GM18873 (cell line): ENCODE measurements around the gene TRAK2.
"Not testable (repeated sequence)": the region's sequence is repeated elsewhere in the genome, so short reads cannot be mapped to it uniquely, and the experiment has no call there.

Experiments
- ATAC-seq: cut with Tn5 transposase; IDR thresholded peaks from one replicate; pipeline ENCODE4 v1.9.1; 2021; ENCODE audit warnings: mild to moderate bottlenecking, moderate library complexity, moderate number of reproducible peaks; ENCODE audit not compliant: unreplicated experiment, low FRiP score

The TRAK2 gene

DNA sequence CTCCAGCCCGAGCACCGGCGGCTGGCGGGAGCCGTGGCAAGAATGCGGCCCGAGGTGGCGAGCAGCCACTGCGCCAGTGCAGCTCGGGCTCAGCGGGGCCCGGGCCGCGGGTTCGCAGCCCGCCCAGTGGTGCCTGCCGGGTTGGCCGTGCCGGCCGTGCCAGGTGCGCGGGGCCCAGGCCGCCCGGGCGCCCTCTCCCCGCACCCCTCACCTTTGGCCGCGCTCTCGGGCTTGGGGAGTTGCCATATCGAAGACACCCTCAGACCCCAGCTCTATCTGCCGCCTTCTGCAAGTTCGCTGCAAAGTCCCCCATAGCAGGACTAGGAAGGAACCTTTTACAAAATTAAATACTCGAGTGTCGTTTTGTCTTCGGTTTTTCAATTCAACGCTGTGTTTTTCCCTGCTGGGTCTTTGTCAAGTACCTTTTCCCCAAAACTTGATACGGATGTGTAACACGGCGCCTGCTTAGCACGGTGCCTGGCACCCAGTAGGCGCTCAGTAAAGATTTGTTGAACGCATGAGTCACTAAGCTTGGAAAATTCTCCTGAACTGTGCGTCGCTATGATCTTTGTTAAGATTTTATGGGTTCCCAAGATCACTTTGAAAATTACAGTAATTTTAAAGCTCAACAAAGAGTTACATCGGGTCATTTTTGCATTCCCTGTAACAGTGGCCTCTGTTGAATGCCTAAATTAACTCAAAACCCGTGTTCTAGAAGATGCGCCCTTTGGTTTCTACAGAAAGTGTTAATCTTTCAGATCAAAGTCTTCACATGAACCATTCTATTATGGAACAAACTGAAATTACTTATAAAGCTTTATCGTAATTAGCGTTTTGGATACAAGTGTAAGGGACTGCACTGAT is 1.0 kb upstream of the TRAK2 start:
- no peak for ATAC-seq

DNA sequence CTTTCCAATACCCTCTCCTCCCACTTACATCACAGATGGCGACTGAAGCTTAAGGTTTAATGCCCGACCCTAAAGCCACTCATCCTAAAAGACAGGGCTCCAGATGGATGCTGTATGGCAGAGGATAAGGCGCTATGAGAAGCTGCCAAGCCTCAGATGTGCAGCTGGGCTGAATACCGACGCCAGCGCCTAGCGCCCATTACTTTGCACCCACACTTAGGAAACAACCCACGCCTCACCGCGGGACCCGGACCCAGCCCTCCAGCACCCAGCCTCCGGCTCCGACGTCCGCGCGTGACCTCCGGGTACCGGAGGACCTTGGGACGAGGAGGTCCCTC is 335 bp downstream of the TRAK2 start:
- ATAC-seq: no peak

DNA sequence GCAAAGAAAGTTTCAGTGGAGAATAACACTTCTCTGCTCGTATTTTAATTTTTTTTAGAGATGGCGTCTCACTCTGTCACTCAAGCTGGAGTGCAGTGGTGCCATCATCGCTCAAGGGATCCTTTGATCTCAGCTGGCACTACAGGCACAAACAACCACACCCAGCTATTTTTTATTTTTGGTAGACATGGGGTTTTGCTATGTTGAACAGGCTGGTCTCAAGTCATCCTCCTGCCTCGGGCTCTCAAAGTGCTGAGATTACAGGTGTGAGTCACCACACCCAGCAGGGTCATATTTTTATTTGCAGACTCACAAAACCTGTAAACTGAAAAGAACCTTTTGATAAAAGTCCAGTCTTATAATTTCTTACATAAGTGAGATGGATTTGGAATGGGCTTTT is 2.6 kb downstream of the TRAK2 start:
- ATAC-seq: no peak

DNA sequence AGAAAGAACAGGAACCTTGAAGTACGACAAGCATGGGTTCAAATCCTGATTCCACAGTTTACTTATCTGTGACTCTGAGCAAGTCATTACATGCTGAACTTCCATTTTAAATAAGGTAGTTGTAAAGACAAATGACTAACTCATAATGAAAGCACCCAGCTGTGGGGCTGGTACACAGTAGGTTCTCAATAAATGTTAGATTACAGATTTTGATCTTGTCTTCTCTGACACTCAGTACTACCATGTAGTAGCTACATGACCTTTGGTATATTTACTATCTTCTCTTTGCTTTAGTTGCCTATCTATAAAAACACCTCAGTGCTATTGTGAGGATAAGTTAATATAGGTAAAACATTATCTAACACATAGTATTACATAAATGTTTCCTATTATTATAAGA is 3.2 kb downstream of the TRAK2 start:
- ATAC-seq: no peak

DNA sequence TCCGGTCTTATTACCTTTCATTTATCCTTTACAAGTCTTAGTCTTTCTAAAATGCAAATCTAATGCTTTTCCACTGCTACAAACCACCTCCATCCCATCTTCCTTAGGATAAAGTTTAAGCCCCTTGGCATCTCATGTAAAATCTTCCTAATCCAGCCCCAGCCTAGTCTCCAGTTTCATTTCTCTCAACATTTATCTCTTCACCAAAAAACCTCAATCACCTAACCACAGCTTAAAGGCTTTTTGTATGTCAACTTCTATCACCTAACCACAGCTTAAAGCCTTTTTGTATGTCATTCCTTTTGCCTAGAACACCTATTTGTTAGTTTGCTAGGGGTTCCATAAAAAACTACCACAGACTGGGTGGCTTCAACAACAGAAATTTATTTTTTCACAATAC is 4.2 kb downstream of the TRAK2 start:
- ATAC-seq: no peak

DNA sequence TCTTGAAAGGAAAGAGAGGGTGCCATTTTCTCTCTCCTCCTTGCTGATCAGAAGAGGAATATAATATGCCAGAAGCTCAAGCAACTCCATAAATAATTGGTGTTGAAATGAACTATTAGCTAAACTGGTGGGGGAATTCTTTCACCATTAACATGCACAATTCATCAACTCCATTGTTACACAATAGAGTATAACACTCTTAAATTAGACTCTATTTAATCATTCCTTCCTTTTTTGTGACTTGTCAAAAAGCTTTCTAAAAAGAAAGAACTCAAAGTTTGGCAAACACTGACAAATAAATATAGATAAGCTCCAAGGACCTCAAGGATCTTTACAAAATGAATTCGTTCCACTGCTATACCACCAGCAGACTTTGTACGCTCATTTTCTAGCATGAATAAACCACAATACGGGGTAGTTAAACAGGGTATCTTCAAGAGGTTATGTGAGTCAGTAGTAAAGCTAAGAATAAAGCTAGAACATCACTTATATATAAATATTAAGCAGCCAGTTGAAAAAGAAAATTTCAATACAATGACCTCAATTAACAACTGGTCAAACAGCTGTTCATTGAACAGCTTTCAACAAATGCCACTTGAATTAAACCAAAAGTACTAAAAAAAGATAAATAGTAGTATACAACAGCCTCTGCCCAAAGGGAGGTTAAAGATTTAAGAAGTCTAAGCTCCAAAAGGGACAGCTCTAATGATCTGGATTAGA is 6.4 kb downstream of the TRAK2 start:
- no peak for ATAC-seq

DNA sequence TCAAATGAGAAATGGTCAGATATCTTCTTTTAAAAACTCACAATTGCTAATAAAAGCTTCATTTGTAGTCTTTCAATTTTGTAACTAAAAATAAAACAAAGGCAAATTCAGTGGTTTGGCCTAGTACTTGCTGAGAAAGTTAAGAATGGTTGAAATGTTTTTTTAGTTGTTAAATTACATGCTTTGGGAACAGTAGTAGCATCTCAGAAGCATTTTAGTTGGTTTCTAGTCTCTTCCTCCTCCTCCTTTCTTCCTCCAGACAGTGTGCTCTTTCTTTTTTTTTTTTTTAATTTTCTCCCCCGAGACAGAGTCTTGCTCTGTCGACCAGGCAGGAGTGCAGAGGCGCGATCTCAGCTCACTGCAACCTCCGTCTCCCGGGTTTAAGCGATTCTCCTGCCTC is 9.8 kb downstream of the TRAK2 start:
- ATAC-seq: no peak

DNA sequence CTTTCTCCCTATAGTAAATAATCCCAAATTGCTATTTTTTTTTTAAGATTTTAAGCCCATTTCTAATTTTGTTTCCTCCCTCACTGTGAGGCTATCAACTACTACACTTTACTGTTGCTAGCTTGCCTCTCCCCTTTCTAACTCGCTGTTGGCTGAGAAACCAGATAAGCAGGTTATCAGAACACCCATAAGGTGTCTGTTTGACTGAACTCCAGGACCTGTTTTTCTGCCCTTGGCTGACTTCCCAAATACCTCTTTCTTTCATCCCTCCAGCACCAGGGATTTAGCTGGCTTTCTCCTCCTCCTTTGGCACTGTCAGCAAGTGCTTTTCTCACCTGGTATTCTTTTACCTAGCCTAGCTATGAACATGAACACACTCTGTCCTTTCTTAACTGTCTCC is 11.1 kb downstream of the TRAK2 start:
- ATAC-seq: no peak

DNA sequence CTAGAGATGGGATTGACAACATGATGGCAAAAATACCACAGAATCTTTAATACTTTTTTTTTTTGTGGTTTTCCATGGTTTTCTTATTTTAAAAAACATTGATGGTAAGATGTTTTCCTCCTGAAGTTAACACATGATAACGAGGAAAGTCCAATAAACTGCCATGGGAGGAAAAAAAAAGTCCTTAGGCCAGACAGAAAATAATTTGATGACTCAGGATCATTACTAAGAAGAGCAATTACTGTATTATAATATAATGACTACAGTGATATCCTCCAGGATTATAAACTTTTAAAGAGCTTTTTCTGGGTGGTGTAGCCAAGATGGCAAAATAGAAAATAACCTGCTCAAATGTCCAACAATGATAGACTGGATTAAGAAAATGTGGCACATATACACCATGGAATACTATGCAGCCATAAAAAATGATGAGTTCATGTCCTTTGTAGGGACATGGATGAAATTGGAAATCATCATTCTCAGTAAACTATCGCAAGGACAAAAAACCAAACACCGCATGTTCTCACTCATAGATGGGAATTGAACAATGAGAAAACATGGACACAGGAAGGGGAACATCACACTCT is 11.8 kb downstream of the TRAK2 start:
- not testable (repeated sequence) for ATAC-seq

DNA sequence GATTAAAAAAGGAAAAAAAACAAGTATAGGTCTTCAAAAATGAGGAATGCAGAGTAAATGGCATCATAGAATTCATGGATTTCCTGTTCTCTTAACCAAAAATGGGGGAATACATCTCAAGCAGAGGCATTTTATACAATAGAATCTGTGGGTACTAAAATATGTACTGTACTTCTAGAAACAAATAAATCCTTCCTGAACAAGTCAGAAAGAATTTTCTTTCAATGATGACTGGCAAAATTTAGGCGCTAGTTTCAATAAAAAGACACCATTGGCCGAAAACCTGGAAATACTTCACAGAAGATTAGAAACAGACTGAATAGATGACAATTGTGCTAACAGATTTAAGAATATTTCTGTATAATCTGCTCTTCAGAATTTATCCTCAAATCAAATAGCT is 15.1 kb downstream of the TRAK2 start:
- ATAC-seq: no peak

DNA sequence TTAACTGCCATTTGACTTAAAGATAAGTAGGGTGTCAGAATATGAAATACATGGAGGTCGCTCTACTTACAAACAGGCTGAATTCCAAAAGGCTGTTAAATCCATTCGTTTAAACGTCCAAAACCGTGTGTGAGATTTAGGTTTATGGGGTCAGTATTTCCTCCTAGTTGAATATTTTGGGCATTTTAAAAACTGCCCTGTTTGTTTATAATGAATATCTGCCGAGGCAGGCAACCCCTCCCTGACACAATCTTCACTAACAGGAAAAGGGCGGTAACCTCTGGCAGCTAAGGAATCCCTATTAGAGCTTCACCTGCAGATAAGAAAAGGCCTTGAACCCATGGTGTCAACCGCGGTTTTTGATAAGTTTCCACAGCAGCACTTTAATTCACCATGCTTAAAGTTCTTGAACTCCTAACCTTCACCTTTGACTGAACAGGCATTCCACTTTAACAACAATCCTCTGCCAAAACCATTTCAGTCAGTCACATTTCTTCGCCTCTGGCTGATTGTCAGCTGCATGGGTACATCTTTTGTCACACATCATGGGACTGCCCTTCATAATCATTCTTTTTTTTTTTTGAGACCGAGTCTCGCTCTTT is 17.8 kb downstream of the TRAK2 start:
- no peak for ATAC-seq

DNA sequence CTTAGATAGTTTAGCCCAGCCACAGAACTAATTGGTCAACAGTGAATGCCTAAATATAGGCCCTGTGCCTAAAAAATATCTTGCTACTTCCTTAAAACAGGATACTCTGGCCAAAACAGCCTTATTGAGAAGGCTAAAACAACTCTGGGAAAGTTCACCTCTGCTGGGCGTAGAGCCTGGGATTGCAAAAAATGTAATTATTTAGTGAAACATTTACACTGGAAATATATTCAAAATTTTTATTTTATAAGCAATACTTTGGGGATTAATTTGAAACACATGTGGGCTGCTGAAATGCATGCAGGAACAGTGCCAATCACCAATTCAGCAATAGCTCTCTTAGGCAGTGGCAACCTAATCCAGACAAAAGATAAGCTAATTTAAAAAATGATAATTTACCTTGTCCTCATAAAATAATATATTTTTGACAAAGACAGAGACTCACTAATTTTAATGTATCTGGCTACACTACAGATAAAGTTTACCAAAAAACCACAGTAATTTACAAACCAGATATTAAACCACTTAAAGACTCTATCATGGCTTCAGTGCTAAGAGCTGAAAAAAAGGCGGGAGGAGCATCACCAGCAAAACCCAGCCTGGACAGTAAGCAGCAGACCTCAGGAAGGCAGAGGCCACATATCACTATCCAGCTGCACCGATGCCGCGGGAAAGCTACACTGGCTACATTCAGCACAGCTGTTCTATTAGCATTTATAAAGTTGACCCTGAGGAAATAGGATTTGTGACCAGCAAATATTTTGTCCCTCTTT is 18.5 kb downstream of the TRAK2 start:
- no peak for ATAC-seq

DNA sequence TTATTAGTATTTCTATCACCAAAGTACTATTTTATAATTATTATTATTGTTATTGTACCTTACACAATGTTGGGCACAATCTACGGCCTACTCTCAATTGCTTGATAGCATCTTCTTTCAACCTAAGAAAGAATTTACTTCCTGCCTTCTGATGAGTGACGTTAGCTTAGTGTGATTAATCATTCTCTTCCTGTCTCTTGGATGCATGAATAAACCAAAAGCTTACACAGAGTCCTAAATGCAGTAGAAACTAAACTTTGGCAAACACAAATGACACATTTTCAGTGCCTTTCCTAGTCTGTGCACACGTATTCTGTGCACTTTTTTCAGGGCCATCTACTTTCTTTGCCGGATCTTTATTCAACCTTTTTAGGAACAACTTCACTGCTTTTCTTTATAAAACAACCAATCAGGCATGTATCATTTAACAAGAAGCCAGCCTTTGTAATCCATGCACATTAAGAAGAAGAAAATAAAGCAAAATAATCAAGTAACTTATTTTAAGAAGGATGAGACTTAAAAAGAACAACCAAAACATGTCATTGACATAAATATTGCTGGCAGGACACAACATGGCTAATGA is 19.1 kb downstream of the TRAK2 start:
- ATAC-seq: no peak

DNA sequence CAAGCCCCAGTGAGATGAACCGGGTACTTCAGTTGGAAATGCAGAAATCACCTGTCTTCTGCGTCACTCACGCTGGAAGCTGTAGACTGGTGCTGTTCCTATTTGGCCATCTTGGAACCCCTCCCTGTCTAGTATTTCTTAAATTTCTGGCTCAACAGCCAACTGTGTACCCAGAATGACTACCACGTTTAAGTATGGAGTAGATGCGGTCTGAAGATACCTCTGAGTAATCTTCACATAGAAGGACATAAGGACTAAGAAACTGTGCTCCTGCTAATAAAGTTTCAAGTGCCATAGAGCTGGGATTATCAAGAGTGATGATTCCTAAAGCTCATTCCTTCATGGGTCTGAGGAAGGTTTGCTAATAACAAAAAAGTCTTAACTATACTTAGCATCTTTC is 20.4 kb downstream of the TRAK2 start:
- no peak for ATAC-seq

DNA sequence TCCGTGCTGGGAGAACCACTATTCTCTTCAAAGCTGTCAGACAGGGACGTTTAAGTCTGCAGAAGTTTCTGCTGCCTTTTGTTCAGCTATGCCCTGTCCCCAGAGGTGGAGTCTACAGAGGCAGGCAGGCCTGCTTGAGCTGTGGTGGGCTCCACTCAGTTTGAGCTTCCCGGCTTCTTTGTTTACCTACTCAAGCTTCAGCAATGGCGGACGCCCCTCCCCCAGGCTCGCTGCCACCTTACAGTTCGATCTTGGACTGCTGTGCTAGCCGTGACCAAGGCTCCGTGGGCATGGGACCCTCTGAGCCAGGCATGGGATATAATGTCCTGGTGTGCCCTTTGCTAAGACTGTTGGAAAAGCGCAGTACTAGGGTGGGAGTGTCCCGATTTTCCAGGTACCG is 20.9 kb downstream of the TRAK2 start:
- not testable (repeated sequence) for ATAC-seq

DNA sequence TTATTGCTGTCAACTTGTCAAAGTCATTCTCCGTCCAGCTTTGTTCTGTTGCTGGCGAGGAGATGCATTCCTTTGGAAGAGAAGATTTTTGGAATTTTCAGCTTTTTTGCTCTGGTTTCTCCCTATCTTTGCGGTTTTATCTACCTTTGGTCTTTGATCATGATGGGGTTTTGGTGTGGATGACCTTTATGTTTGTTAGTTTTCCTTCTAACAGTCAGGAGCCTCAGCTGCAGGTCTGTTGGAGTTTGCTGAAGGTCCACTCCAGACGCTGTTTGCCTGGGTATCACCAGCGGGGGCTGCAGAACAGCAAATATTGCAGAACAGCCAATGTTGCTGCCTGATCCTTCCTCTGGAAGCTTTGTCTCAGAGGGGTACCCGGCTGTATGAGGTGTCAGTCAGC is 21.4 kb downstream of the TRAK2 start:
- not testable (repeated sequence) for ATAC-seq

DNA sequence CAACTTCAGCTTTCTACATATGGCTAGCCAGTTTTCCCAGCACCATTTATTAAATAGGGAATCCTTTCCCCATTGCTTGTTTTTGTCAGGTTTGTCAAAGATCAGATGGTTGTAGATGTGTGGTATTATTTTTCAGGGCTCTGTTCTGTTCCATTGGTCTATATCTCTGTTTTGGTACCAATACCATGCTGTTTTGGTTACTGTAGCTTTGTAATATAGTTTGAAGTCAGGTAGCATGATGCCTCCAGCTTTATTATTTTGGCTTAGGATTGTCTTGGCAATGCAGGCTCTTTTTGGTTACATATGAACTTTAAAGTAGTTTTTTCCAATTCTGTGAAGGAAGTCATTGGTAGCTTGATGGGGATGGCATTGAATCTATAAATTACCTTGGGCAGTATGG is 22.9 kb downstream of the TRAK2 start:
- not testable (repeated sequence) for ATAC-seq

DNA sequence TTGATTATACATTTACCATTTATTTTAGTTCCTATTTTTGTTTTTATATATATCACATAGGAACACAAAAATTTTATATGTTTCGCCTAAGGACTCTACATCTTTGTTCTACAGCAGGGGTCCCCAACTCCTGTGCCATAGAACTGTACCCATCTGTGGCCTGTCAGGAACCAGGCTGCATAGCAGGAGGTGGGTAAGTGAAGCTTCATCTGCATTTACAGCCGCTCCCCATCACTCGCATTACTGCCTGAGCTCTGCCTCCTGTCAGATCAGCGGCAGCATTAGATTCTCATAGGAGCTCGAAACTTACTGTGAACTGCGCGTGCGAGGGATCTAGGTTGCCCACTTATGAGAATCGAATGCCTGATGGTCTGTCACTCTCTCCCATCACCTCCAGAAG is 25.3 kb downstream of the TRAK2 start:
- no peak for ATAC-seq

DNA sequence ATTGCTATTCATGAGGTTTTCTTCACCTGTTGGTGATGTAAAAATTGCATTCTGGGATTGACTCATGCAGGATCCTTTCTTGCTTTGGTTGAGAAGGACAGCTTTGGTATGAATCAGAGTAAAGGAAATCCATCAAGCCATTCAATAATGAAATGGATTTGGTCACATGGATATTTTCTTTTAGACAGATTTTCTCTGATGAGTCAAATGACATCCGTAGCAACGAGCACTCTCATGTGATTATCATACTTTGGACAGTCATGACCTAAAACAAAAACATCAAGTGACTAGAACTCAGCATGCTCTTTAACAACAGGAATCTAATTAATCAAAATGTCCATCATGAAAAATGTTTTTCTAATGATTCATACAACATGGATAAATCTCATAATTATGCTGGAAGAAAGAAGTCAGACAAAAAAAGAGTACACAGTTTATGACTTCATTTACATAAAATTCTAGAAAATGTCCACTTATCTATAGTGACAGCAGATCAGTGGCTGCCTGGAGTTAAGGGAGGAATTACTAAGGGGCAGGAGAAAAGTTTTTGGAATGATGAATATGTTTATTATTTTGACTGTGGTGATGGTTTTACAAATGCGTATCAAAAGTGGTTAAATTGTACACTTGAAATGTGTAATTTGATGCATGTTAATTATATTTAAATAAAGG is 30.7 kb downstream of the TRAK2 start:
- ATAC-seq: no peak

DNA sequence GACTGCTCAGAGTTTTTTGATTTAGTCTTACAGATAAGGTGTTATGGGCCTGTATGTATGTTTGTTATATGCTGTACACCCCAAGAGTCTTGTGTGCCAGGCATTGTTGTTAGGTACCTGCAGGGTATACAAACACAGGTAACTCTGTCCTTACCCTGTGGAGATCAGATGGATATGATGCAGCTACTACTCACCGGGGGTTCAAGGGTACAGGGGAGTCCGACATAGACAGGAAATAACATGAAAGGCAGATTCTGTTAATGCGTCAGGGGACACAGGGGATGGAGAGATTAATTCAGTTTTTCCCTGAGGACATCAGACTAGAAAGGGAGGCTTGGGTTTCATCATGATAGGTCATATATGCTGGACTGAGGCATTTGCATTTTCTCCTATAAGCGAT is 31.3 kb downstream of the TRAK2 start:
- no peak for ATAC-seq
